HepG2 (cell line): ENCODE measurements around the gene TAF1D.

ENCODE experiments used
- ARHGAP35 ChIP-seq: sonication (generic); formaldehyde crosslinking; IDR thresholded peaks from 2 replicates; pipeline ENCODE4 v1.9.0; 2022; ENCODE audit warnings: mild to moderate bottlenecking, inconsistent platforms, moderate library complexity, missing genetic modification reagents, borderline replicate concordance
- HIVEP1 ChIP-seq: sonication (generic); formaldehyde crosslinking; IDR thresholded peaks from 2 replicates; pipeline ENCODE4 v1.4.0; 2020; ENCODE audit warnings: mild to moderate bottlenecking, missing genetic modification reagents
- POLR2A ChIP-seq, 2 experiments: IDR thresholded peaks; 2 replicates each; pipeline ENCODE4 v1.6.1; 2011; ENCODE audit warnings: low read depth in 2 of 2, low read length in 2 of 2, mild to moderate bottlenecking in 1 of 2, moderate library complexity in 1 of 2; ENCODE audit not compliant: insufficient read depth in 1 of 2
- SNAI1 ChIP-seq: sonication (generic); formaldehyde crosslinking; IDR thresholded peaks from 2 replicates; pipeline ENCODE4 v1.5.0; 2020; ENCODE audit warnings: mild to moderate bottlenecking, missing genetic modification reagents, borderline replicate concordance
- ZBTB7B ChIP-seq: sonication (generic); formaldehyde crosslinking; IDR thresholded peaks from 2 replicates; pipeline ENCODE4 v1.4.0; 2020; ENCODE audit warnings: missing genetic modification reagents
- ZBTB8A ChIP-seq: sonication (generic); formaldehyde crosslinking; IDR thresholded peaks from 2 replicates; pipeline ENCODE4 v1.4.0; 2020; ENCODE audit warnings: mild to moderate bottlenecking, low read depth, missing genetic modification reagents, borderline replicate concordance
- ZNF121 ChIP-seq: sonication (generic); formaldehyde crosslinking; IDR thresholded peaks from 2 replicates; pipeline ENCODE4 v1.5.0; 2020; ENCODE audit warnings: mild to moderate bottlenecking, missing genetic modification reagents
- TF ChIP-seq, protein P1 (sequence below): sonication (generic); formaldehyde crosslinking; IDR thresholded peaks from 2 replicates; pipeline ENCODE4 v1.4.0; 2020; ENCODE audit warnings: missing genetic modification reagents

DNA sequence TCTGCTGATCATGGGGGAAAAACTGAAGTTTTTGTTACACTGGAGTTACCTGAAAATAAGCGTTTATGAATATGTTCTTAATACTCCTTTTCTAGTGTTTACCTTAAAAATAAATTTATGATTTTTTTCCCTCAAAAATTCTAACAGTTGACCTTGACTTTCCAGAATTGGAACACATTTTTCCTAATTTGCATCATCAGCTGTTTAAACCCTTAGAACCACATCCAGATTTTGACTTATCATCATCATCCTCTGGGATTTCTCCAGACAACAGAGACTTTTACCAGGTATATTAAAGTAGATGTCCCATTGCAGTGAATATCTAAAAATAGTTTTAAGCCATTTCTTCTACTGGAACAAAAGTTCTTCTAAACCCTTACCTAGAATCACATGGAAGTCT lies 17.2 kb downstream of the TAF1D start:
- TF ChIP-seq HIVEP1 (CRISPR knock-in tag) (no peak), ZBTB8A (CRISPR knock-in tag) (no peak), SNAI1 (CRISPR knock-in tag) (no peak), POLR2A (IDR thresholded peaks at IDR 0.05; ENCODE audit: insufficient read depth in 1 of 2, low read depth in 2 of 2, low read length in 2 of 2) (no peak), ZNF121 (CRISPR knock-in tag) (no peak), ARHGAP35 (CRISPR knock-in tag) (no peak), ZBTB7B (CRISPR knock-in tag) (no peak)
- TF ChIP-seq, protein P1, sequence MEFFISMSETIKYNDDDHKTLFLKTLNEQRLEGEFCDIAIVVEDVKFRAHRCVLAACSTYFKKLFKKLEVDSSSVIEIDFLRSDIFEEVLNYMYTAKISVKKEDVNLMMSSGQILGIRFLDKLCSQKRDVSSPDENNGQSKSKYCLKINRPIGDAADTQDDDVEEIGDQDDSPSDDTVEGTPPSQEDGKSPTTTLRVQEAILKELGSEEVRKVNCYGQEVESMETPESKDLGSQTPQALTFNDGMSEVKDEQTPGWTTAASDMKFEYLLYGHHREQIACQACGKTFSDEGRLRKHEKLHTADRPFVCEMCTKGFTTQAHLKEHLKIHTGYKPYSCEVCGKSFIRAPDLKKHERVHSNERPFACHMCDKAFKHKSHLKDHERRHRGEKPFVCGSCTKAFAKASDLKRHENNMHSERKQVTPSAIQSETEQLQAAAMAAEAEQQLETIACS (CRISPR knock-in tag): no peak
